ENCODE results near the gene SUFU.

SUFU gene

DNA sequence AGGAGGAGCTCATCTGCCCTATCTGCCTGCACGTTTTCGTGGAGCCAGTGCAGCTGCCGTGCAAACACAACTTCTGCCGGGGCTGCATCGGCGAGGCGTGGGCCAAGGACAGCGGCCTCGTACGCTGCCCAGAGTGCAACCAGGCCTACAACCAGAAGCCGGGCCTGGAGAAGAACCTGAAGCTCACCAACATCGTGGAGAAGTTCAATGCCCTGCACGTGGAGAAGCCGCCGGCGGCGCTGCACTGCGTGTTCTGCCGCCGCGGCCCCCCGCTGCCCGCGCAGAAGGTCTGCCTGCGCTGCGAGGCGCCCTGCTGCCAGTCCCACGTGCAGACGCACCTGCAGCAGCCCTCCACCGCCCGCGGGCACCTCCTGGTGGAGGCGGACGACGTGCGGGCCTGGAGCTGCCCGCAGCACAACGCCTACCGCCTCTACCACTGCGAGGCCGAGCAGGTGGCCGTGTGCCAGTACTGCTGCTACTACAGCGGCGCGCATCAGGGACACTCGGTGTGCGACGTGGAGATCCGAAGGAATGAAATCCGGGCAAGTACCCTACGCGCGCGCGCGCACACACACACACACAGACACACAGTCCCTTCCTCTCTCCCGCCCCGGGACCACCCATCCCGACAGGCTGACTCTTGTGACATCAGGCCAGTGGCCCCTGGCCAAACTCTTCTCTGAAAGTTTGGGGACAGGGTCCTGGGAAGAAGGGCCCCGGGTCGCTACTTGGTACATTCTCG lies 141.0 kb downstream of the SUFU start:
- no peaks in the 10 kb centered on the region for H3K9me3 ChIP-seq (ENCODE audit: control insufficient read depth, low read length)
- H2AFZ ChIP-seq, result no peak overlapping the region
- peaks cover 58% of the 10 kb centered on the region for H3K79me2 ChIP-seq
- peak overlapping the region; percentile 99 for H3K27ac ChIP-seq
- H3K4me2 ChIP-seq (ENCODE audit: low read length), result peak overlapping the region; percentile 96
- H3K9ac ChIP-seq, result peak overlapping the region; percentile 87
- H3K27me3 ChIP-seq (ENCODE audit: control insufficient read depth, insufficient read depth, low read length), result no peaks in the 10 kb centered on the region
- H3K36me3 ChIP-seq (ENCODE audit: control insufficient read depth, insufficient read depth, low read length), result no peaks in the 10 kb centered on the region
- peak overlapping the region; percentile 82 for H3K4me3 ChIP-seq (ENCODE audit: low read depth, low read length)
- TF ChIP-seq, protein P1, sequence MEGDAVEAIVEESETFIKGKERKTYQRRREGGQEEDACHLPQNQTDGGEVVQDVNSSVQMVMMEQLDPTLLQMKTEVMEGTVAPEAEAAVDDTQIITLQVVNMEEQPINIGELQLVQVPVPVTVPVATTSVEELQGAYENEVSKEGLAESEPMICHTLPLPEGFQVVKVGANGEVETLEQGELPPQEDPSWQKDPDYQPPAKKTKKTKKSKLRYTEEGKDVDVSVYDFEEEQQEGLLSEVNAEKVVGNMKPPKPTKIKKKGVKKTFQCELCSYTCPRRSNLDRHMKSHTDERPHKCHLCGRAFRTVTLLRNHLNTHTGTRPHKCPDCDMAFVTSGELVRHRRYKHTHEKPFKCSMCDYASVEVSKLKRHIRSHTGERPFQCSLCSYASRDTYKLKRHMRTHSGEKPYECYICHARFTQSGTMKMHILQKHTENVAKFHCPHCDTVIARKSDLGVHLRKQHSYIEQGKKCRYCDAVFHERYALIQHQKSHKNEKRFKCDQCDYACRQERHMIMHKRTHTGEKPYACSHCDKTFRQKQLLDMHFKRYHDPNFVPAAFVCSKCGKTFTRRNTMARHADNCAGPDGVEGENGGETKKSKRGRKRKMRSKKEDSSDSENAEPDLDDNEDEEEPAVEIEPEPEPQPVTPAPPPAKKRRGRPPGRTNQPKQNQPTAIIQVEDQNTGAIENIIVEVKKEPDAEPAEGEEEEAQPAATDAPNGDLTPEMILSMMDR (IDR thresholded peaks at IDR 0.05), result peak; percentile 86
- H3K4me1 ChIP-seq, result peaks cover 29% of the 10 kb centered on the region

DNA sequence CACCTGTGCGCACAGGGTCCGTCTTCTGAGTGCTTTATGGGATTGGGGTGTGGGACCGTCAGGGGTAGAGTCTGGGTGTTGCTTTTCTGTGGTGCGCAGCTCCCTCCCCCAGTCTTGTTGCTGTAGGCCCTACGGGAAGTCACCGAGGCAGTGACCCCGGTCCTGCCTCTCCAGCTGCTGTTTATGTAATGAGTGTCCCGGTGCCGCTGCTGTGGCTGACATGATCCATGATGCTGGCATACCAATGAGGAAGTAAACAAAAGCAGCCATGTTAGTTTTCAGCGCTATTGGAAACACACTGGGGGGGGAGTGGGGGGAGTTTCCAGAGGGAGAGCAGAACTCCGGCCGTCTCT lies 141.6 kb downstream of the SUFU start:
- Histone ChIP-seq H3K36me3 (ENCODE audit: control insufficient read depth, insufficient read depth, low read length) (no peaks in the 10 kb centered on the region), H3K79me2 (peaks cover 63% of the 10 kb centered on the region), H3K4me3 (ENCODE audit: low read depth, low read length) (peak overlapping the region; percentile 82), H2AFZ (peak overlapping the region; percentile 20), H3K9me3 (ENCODE audit: control insufficient read depth, low read length) (no peaks in the 10 kb centered on the region), H3K27ac (peak overlapping the region; percentile 99), H3K4me2 (ENCODE audit: low read length) (peak overlapping the region; percentile 96), H3K27me3 (ENCODE audit: control insufficient read depth, insufficient read depth, low read length) (no peaks in the 10 kb centered on the region), H3K4me1 (peaks cover 25% of the 10 kb centered on the region), H3K9ac (peak overlapping the region; percentile 87)
- TF ChIP-seq, protein P1 (IDR thresholded peaks at IDR 0.05), result no peak

DNA sequence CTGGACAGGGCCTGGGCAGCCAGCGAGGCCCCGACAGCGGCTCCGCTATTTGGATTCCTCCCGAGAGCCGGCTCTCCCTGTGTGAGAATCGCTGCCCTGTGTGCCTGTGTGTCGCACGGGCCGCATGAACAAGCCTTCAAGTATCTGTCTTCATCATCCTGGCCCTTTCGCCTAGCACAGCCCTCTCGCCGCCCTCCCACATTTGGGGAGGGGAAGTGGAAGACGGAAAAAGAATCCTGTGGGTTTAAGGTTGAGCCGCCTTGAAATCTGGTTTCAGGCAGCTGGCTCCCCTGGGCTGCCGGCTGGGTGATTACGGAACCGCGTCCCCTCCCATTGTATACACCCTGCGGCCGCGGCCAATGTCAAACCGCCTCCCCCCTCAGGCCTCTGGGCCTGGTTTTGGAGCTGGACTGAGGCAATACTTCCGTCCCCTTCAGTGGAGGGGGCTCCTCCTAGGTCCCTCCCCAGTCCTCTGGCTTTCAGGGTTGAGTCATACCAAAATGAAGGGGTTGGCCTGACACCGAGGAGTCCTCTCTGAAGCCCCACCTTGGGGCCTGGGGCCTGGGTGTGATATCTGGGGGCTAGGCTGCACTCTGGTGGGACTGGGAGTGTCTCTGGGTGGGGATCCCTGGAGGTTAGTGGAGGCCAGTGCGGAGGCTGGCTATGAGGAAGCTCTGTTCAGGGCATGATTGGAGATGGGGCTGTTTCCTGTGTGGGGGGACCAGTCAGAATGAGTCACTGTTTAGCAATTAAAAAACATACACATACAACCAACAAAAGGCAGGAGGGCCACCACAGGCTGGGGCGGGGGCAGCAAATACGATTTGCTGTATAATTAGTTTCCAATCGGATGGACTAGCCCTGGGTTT lies 142.2 kb downstream of the SUFU start:
- H2AFZ ChIP-seq, result peak overlapping the region; percentile 20
- peak overlapping the region; percentile 82 for H3K4me3 ChIP-seq (ENCODE audit: low read depth, low read length)
- H3K36me3 ChIP-seq (ENCODE audit: control insufficient read depth, insufficient read depth, low read length), result no peaks in the 10 kb centered on the region
- TF ChIP-seq, protein P1 (IDR thresholded peaks at IDR 0.05), result no peak
- H3K9me3 ChIP-seq (ENCODE audit: control insufficient read depth, low read length), result no peaks in the 10 kb centered on the region
- peaks cover 25% of the 10 kb centered on the region for H3K4me1 ChIP-seq
- H3K79me2 ChIP-seq, result peaks cover 69% of the 10 kb centered on the region
- H3K27ac ChIP-seq, result peak overlapping the region; percentile 99
- H3K9ac ChIP-seq, result peak overlapping the region; percentile 87
- H3K27me3 ChIP-seq (ENCODE audit: control insufficient read depth, insufficient read depth, low read length), result no peaks in the 10 kb centered on the region
- H3K4me2 ChIP-seq (ENCODE audit: low read length), result peak overlapping the region; percentile 96

DNA sequence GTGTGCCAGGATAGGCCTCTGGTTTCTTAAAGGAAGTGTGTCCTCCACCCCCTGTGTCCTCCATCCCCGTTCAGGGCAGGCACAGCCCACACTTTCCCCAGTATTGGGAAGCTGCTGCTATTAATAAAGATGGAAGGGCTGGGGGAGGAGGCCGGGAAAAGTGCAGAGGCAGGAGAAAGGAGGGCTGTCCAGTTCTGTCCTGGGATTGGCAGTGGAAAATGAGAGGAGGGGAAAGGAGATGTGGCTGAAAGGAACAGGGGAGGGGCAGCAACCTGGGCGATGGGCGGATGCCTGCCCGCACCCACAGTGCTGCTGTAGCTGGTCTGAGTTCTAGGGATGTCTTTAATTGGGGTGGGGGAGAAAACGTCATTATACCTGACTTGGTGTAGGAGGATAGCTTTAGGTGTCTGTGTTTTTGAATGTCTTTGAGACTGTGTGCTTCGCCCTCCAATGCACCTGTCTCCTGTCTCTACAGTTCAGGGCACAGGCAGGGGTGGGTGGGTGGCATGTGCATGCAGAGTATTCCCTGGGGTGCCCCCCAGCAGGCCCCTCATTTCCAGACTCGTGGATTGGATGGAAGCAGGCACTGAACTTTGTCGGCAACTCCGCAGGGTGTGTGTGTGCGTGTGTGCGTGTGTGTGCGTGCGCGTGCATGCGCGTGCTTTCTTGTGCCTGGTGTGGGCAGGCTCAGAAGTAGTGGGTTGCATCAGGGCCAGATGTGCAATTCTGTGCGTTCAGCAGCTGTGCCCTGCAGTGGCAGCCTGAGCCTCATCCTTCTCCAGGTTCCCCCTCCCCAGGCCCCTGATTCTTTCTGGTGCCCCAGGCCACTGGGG lies 143.1 kb downstream of the SUFU start:
- H3K4me2 ChIP-seq (ENCODE audit: low read length), result peak overlapping the region; percentile 96
- no peak overlapping the region for H2AFZ ChIP-seq
- no peaks in the 10 kb centered on the region for H3K9me3 ChIP-seq (ENCODE audit: control insufficient read depth, low read length)
- no peaks in the 10 kb centered on the region for H3K27me3 ChIP-seq (ENCODE audit: control insufficient read depth, insufficient read depth, low read length)
- peak overlapping the region; percentile 82 for H3K4me3 ChIP-seq (ENCODE audit: low read depth, low read length)
- H3K79me2 ChIP-seq, result peaks cover 76% of the 10 kb centered on the region
- H3K9ac ChIP-seq, result peak overlapping the region; percentile 87
- H3K27ac ChIP-seq, result peak overlapping the region; percentile 99
- H3K36me3 ChIP-seq (ENCODE audit: control insufficient read depth, insufficient read depth, low read length), result no peaks in the 10 kb centered on the region
- TF ChIP-seq, protein P1 (IDR thresholded peaks at IDR 0.05), result no peak
- peaks cover 34% of the 10 kb centered on the region for H3K4me1 ChIP-seq
